Measurements from ENCODE around the gene GALNT12. TPM values are rescaled to one million over a fixed set of nuclear protein-coding genes. Genes with fewer than 3 reads are reported as not detected.

Gene GALNT12
- total RNA-seq, 1 experiment from 2014 or later = 3.3 TPM

DNA sequence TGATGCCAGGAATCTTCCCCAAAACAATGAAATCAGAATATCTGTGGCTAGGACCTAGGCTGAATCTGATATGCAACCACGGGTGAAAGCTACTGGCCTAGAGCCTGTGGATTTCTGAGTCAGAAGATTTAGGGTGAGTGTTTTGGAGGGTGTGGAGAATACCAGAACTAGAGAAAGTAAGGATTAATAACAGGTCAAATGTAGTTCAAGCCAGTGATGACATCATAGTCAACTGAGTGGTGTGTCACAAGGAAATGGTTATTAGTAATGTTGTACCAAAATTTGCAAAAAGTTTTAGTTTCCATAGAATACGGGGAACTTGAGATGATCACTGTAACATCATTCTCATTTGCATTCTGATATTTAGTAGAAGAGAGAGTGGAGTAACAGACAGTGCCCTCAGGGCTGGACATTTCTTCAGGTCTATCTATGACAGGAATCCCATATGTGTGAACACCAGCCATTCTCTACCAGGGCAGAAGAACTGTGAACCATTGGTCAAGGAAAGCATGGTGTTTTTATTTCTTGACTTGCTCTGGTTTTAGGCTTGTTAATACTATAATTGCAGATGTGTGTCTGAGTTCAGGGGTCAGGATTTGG is 3.7 kb downstream of the GALNT12 start:
- no peak for DNase-seq (ENCODE audit: low read depth, low spot score)
- ChIA-PET POLR2A (no interaction called here), CTCF (no interaction called here)
- no TSS peak for BruUV-seq (replicated peaks)
- no peaks in the 10 kb centered on the region for H3K9me3 ChIP-seq (ENCODE audit: control insufficient read depth, insufficient read depth, low read depth, low read length)
- H3K27me3 ChIP-seq (ENCODE audit: control insufficient read depth, insufficient read depth, low read length) = no peaks in the 10 kb centered on the region
- 0 out of 2 replicates have a peak, but pooled peaks cover 3% of the 10 kb centered on the region for H3K4me1 ChIP-seq (ENCODE audit: control insufficient read depth, insufficient read depth, low read length)
- no peak overlapping the region for H3K4me3 ChIP-seq (ENCODE audit: low read depth in 2 of 2, low read length in 2 of 2)
- intact Hi-C loops (cut with micrococcal nuclease; ENCODE audit: unreplicated experiment) = no loop called here
- no peak overlapping the region for H3K27ac ChIP-seq (ENCODE audit: low read length)
- in situ Hi-C loops (cut with HindIII; ENCODE audit: low pct_unique_long_range_greater_than_20kb, low sequenced_read_pairs) = no loop called here
- TF ChIP-seq, protein P1, sequence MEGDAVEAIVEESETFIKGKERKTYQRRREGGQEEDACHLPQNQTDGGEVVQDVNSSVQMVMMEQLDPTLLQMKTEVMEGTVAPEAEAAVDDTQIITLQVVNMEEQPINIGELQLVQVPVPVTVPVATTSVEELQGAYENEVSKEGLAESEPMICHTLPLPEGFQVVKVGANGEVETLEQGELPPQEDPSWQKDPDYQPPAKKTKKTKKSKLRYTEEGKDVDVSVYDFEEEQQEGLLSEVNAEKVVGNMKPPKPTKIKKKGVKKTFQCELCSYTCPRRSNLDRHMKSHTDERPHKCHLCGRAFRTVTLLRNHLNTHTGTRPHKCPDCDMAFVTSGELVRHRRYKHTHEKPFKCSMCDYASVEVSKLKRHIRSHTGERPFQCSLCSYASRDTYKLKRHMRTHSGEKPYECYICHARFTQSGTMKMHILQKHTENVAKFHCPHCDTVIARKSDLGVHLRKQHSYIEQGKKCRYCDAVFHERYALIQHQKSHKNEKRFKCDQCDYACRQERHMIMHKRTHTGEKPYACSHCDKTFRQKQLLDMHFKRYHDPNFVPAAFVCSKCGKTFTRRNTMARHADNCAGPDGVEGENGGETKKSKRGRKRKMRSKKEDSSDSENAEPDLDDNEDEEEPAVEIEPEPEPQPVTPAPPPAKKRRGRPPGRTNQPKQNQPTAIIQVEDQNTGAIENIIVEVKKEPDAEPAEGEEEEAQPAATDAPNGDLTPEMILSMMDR (IDR thresholded peaks at IDR 0.05) = no peak
- TF ChIP-seq TCF7L2 (IDR thresholded peaks at IDR 0.05; ENCODE audit: low read depth, low read length) (no peak), SIN3A (IDR thresholded peaks at IDR 0.05; ENCODE audit: borderline replicate concordance, insufficient read depth, low read depth, low read length) (no peak), POLR2AphosphoS5 (IDR thresholded peaks at IDR 0.05; ENCODE audit: low read depth, low read length) (no peak)
- TF ChIP-seq, protein P2, sequence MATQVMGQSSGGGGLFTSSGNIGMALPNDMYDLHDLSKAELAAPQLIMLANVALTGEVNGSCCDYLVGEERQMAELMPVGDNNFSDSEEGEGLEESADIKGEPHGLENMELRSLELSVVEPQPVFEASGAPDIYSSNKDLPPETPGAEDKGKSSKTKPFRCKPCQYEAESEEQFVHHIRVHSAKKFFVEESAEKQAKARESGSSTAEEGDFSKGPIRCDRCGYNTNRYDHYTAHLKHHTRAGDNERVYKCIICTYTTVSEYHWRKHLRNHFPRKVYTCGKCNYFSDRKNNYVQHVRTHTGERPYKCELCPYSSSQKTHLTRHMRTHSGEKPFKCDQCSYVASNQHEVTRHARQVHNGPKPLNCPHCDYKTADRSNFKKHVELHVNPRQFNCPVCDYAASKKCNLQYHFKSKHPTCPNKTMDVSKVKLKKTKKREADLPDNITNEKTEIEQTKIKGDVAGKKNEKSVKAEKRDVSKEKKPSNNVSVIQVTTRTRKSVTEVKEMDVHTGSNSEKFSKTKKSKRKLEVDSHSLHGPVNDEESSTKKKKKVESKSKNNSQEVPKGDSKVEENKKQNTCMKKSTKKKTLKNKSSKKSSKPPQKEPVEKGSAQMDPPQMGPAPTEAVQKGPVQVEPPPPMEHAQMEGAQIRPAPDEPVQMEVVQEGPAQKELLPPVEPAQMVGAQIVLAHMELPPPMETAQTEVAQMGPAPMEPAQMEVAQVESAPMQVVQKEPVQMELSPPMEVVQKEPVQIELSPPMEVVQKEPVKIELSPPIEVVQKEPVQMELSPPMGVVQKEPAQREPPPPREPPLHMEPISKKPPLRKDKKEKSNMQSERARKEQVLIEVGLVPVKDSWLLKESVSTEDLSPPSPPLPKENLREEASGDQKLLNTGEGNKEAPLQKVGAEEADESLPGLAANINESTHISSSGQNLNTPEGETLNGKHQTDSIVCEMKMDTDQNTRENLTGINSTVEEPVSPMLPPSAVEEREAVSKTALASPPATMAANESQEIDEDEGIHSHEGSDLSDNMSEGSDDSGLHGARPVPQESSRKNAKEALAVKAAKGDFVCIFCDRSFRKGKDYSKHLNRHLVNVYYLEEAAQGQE (IDR thresholded peaks at IDR 0.05; ENCODE audit: insufficient read depth in 1 of 2, low read depth in 2 of 2, low read length in 1 of 2) = no peak
- ATAC-seq = no peak
- H3K36me3 ChIP-seq (ENCODE audit: control insufficient read depth, insufficient read depth, low read length) = peaks cover 4% of the 10 kb centered on the region; the same call in 1 of the 2 replicates

GRCh38 chr9:98815391-98815951 is 8.0 kb downstream of the GALNT12 start:
- no peak overlapping the region for H3K4me3 ChIP-seq (ENCODE audit: low read depth in 2 of 2, low read length in 2 of 2)
- intact Hi-C loops (cut with micrococcal nuclease; ENCODE audit: unreplicated experiment) = no loop called here
- BruUV-seq (replicated peaks) = no TSS peak
- no peaks in the 10 kb centered on the region for H3K27me3 ChIP-seq (ENCODE audit: control insufficient read depth, insufficient read depth, low read length)
- CTCF ChIA-PET = no interaction called here
- TF ChIP-seq SIN3A (IDR thresholded peaks at IDR 0.05; ENCODE audit: borderline replicate concordance, insufficient read depth, low read depth, low read length) = no peak
- ATAC-seq (no peak), DNase-seq (ENCODE audit: low read depth, low spot score) (no peak)
- H3K4me1 ChIP-seq (ENCODE audit: control insufficient read depth, insufficient read depth, low read length) = no peaks in the 10 kb centered on the region
- H3K9me3 ChIP-seq (ENCODE audit: control insufficient read depth, insufficient read depth, low read depth, low read length) = no peaks in the 10 kb centered on the region
- H3K27ac ChIP-seq (ENCODE audit: low read length) = no peak overlapping the region
- in situ Hi-C loops (cut with HindIII; ENCODE audit: low pct_unique_long_range_greater_than_20kb, low sequenced_read_pairs) = no loop called here
- POLR2A ChIA-PET = no interaction called here
- H3K36me3 ChIP-seq (ENCODE audit: control insufficient read depth, insufficient read depth, low read length) = no peaks in the 10 kb centered on the region

- Histone ChIP-seq H3K27me3 (ENCODE audit: control insufficient read depth, insufficient read depth, low read length) (no peaks in the 10 kb centered on the region), H3K4me3 (ENCODE audit: low read depth in 2 of 2, low read length in 2 of 2) (no peak overlapping the region), H3K36me3 (ENCODE audit: control insufficient read depth, insufficient read depth, low read length) (no peaks in the 10 kb centered on the region), H3K4me1 (ENCODE audit: control insufficient read depth, insufficient read depth, low read length) (no peaks in the 10 kb centered on the region), H3K27ac (ENCODE audit: low read length) (no peak overlapping the region), H3K9me3 (ENCODE audit: control insufficient read depth, insufficient read depth, low read depth, low read length) (no peaks in the 10 kb centered on the region)
- ChIA-PET CTCF (no interaction called here), POLR2A (no interaction called here)
- ATAC-seq = no peak
- no TSS peak for BruUV-seq (replicated peaks)
- no peak for DNase-seq (ENCODE audit: low read depth, low spot score)
- TF ChIP-seq POLR2AphosphoS5 (IDR thresholded peaks at IDR 0.05; ENCODE audit: low read depth, low read length) = no peak
- TF ChIP-seq TCF7L2 (IDR thresholded peaks at IDR 0.05; ENCODE audit: low read depth, low read length) = no peak
- TF ChIP-seq, protein P1 (IDR thresholded peaks at IDR 0.05) = no peak
- TF ChIP-seq SIN3A (IDR thresholded peaks at IDR 0.05; ENCODE audit: borderline replicate concordance, insufficient read depth, low read depth, low read length) = no peak
- TF ChIP-seq, protein P2 (IDR thresholded peaks at IDR 0.05; ENCODE audit: insufficient read depth in 1 of 2, low read depth in 2 of 2, low read length in 1 of 2) = no peak
- intact Hi-C loops (cut with micrococcal nuclease; ENCODE audit: unreplicated experiment) (no loop called here), in situ Hi-C loops (cut with HindIII; ENCODE audit: low pct_unique_long_range_greater_than_20kb, low sequenced_read_pairs) (no loop called here)
Observed at GRCh38 chr9:98818764-98819163, 11.3 kb downstream of the GALNT12 start.
